Measurements from ENCODE around the gene SERTM1. TPM values are rescaled to one million over a fixed set of nuclear protein-coding genes. Genes with fewer than 3 reads are reported as not detected.

SERTM1 gene
- total RNA-seq, 4 donors from 2014 or later: not detected

DNA sequence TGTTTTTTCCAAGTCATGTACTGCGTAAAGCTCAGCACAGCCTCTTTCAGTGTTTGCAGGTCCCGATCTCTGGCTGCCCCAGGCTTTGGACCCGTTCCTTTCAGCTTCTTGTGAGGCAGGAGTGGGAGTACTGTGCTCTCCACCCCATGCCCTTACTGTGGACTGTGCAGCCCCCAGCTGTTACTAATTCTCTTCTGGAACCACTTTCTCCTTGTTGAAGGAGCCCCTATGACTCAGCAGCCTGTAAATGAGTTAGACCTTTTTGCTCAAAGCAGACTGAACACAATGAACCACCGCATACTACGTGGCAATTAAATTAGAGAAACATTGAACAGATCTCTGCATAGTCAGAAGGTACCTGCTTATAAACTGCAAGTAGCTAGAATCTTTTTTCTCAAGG, 39.0 kb downstream of the SERTM1 start:
- intact Hi-C loops (cut with DNase I; ENCODE audit: low total_unique reads) (no loop called here), in situ Hi-C loops (cut with MboI; ENCODE audit: low sequenced_read_pairs in 4 of 4) (no loop called here)
- no peaks in the 10 kb centered on the region for H3K4me1 ChIP-seq
- no peak overlapping the region for H3K27ac ChIP-seq
- H3K36me3 ChIP-seq: no peaks in the 10 kb centered on the region
- H3K9me3 ChIP-seq: no peaks in the 10 kb centered on the region
- no peak for ATAC-seq
- TF ChIP-seq, protein P1, sequence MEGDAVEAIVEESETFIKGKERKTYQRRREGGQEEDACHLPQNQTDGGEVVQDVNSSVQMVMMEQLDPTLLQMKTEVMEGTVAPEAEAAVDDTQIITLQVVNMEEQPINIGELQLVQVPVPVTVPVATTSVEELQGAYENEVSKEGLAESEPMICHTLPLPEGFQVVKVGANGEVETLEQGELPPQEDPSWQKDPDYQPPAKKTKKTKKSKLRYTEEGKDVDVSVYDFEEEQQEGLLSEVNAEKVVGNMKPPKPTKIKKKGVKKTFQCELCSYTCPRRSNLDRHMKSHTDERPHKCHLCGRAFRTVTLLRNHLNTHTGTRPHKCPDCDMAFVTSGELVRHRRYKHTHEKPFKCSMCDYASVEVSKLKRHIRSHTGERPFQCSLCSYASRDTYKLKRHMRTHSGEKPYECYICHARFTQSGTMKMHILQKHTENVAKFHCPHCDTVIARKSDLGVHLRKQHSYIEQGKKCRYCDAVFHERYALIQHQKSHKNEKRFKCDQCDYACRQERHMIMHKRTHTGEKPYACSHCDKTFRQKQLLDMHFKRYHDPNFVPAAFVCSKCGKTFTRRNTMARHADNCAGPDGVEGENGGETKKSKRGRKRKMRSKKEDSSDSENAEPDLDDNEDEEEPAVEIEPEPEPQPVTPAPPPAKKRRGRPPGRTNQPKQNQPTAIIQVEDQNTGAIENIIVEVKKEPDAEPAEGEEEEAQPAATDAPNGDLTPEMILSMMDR (IDR thresholded peaks at IDR 0.05 in 4 of 5, conservative IDR thresholded peaks at IDR 0.05 in 1 of 5): no peak
- no peak for TF ChIP-seq POLR2A (IDR thresholded peaks at IDR 0.05)
- H3K27me3 ChIP-seq: no peaks in the 10 kb centered on the region
- no peak overlapping the region for H3K4me3 ChIP-seq
- DNase-seq: no peak

DNA sequence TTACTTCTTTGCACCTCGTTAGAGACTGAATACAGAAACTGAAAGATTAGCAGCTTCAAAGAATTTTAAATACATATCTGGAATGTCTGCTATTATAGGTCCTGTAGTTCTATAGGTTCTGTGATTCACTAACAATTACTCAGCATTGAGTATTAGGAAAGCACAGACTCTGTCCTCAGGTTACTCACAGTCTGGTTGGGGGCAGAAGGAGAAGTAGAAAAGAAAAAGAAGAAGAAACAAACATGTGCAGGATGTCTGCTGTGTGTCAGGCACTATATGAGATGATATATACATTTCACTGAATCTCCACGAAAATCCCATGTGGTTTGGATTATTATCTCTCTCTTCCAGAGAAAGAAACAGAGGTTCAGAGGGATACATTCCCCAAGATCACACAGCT, 40.1 kb downstream of the SERTM1 start:
- H3K4me3 ChIP-seq: no peak overlapping the region
- no peaks in the 10 kb centered on the region for H3K36me3 ChIP-seq
- no peak for TF ChIP-seq POLR2A (IDR thresholded peaks at IDR 0.05)
- TF ChIP-seq, protein P1 (IDR thresholded peaks at IDR 0.05 in 4 of 5, conservative IDR thresholded peaks at IDR 0.05 in 1 of 5): no peak
- H3K27ac ChIP-seq: no peak overlapping the region
- in situ Hi-C loops (cut with MboI; ENCODE audit: low sequenced_read_pairs in 4 of 4): no loop called here
- no peaks in the 10 kb centered on the region for H3K9me3 ChIP-seq
- H3K4me1 ChIP-seq: no peaks in the 10 kb centered on the region
- no peak for DNase-seq
- ATAC-seq: no peak
- intact Hi-C loops (cut with DNase I; ENCODE audit: low total_unique reads): no loop called here
- H3K27me3 ChIP-seq: no peaks in the 10 kb centered on the region

DNA sequence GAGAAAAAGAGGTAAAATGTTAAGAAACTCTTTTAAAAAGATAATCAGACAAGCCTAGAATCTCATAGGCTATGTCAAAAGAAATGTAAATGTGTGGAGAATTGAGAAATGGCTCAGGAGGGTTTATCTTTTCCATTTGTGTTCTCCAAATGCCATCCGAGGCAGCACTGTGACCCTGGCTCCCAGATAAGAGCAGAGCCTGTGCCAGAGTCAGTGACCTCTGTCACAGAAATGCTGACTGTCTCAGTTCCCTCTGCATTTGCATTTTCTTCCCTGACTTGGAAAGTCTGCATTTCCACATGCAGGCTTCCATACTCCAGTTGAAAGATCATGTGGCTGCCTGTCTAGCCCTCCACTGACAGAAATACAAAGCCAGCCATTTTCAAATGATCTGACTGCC, 42.0 kb downstream of the SERTM1 start:
- H3K27me3 ChIP-seq: no peaks in the 10 kb centered on the region
- no peaks in the 10 kb centered on the region for H3K4me1 ChIP-seq
- in situ Hi-C loops (cut with MboI; ENCODE audit: low sequenced_read_pairs in 4 of 4) (no loop called here), intact Hi-C loops (cut with DNase I; ENCODE audit: low total_unique reads) (no loop called here)
- ATAC-seq: no peak
- H3K36me3 ChIP-seq: no peaks in the 10 kb centered on the region
- no peaks in the 10 kb centered on the region for H3K9me3 ChIP-seq
- no peak overlapping the region for H3K27ac ChIP-seq
- H3K4me3 ChIP-seq: no peak overlapping the region
- TF ChIP-seq, protein P1 (IDR thresholded peaks at IDR 0.05 in 4 of 5, conservative IDR thresholded peaks at IDR 0.05 in 1 of 5): no peak
- no peak for TF ChIP-seq POLR2A (IDR thresholded peaks at IDR 0.05)
- DNase-seq: no peak

DNA sequence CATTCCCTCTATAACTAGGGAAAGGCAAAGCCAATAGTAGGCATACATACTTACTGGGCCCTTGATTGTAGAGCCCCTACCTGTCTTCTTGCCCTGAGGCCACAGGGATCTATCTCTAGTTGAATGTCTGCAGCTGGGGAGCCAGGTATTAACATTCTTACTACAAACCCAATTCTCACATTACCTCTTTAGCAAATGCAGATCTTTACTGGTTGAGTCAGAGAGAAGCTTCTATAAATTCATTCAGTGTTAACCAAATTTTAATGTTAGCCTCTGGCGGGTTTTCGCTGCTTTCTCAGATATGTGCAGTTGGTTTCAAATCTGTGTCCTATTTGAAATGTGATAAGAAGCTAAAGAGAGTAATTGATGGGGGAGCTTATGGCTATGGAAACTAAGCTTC, 43.2 kb downstream of the SERTM1 start:
- Histone ChIP-seq H3K36me3 (no peaks in the 10 kb centered on the region), H3K4me1 (no peaks in the 10 kb centered on the region), H3K9me3 (no peaks in the 10 kb centered on the region), H3K27me3 (no peaks in the 10 kb centered on the region), H3K27ac (no peak overlapping the region), H3K4me3 (no peak overlapping the region)
- intact Hi-C loops (cut with DNase I; ENCODE audit: low total_unique reads): no loop called here
- DNase-seq (no peak), ATAC-seq (no peak)
- in situ Hi-C loops (cut with MboI; ENCODE audit: low sequenced_read_pairs in 4 of 4): no loop called here
- no peak for TF ChIP-seq POLR2A (IDR thresholded peaks at IDR 0.05)
- TF ChIP-seq, protein P1 (IDR thresholded peaks at IDR 0.05 in 4 of 5, conservative IDR thresholded peaks at IDR 0.05 in 1 of 5): no peak

DNA sequence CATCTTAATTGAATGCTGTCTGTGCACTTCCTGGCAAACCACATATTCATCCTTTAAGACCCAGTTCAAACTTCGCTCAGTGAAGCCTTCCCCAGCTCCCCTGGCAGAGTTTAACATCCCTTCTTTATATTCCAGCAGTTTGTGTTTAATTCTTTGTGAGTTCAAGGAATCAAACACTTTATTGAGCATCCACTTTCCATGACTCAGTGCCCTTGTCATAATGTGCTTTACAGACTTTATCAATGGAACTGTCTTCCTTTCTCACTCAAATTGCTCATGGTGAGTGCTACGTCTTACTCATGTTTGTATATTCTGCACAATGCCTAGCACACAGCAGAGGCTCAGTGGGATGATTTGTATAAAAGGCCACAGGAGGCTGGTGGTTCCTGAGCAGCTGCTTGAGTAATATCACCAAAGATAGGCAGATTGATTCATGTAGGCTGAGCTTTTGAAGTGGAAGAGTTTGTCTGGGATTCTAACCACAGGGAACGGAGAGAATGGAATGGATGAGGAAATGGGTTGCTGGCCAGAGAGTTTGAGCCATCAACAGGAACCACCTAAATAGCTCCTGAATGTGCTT, 44.2 kb downstream of the SERTM1 start:
- no peak overlapping the region for H3K4me3 ChIP-seq
- intact Hi-C loops (cut with DNase I; ENCODE audit: low total_unique reads) (no loop called here), in situ Hi-C loops (cut with MboI; ENCODE audit: low sequenced_read_pairs in 4 of 4) (no loop called here)
- no peak overlapping the region for H3K27ac ChIP-seq
- H3K36me3 ChIP-seq: no peaks in the 10 kb centered on the region
- DNase-seq (no peak), ATAC-seq (no peak)
- H3K4me1 ChIP-seq: no peaks in the 10 kb centered on the region
- no peaks in the 10 kb centered on the region for H3K27me3 ChIP-seq
- TF ChIP-seq, protein P1 (IDR thresholded peaks at IDR 0.05 in 4 of 5, conservative IDR thresholded peaks at IDR 0.05 in 1 of 5): no peak
- TF ChIP-seq POLR2A (IDR thresholded peaks at IDR 0.05): no peak
- no peaks in the 10 kb centered on the region for H3K9me3 ChIP-seq

Data from gastrocnemius medialis (tissue), 4 donors.